Measurements from ENCODE around the gene AGAP5.

AGAP5 gene

GRCh38 chr10:73653195-73653594 lies 44.7 kb downstream of the AGAP5 start:
- ATAC-seq: no peak

- peak; percentile 42 to 44 for ATAC-seq
Measured at GRCh38 chr10:73650537-73651331, 47.2 kb downstream of the AGAP5 start.

GRCh38 chr10:73649876-73650536 lies 47.9 kb downstream of the AGAP5 start:
- no peak for ATAC-seq

- ATAC-seq: no peak
Measured at GRCh38 chr10:73648975-73649829, 48.7 kb downstream of the AGAP5 start.

- peak in 1 of 2 donors; percentile 26 for ATAC-seq
Measured at GRCh38 chr10:73647875-73648651, 49.8 kb downstream of the AGAP5 start.

GRCh38 chr10:73647211-73647874 lies 50.6 kb downstream of the AGAP5 start:
- peak; percentile 27 to 44 for ATAC-seq

- ATAC-seq: no peak
Measured at GRCh38 chr10:73646598-73647041, 51.3 kb downstream of the AGAP5 start.

- ATAC-seq: no peak
Measured at GRCh38 chr10:73645251-73645650, 52.7 kb downstream of the AGAP5 start.

GRCh38 chr10:73644767-73645166 lies 53.1 kb downstream of the AGAP5 start:
- ATAC-seq: no peak

- peak; percentile 62 to 72 for ATAC-seq
Measured at GRCh38 chr10:73644015-73644743, 53.7 kb downstream of the AGAP5 start.

- no peak for ATAC-seq
Measured at GRCh38 chr10:73643362-73643761, 54.5 kb downstream of the AGAP5 start.

GRCh38 chr10:73641328-73642060 lies 56.4 kb downstream of the AGAP5 start, which contains the start of gene MYOZ1:
Gene MYOZ1, minus strand, starts transcription at chr10:73641474. Its CDS starts 1,457 bp downstream, at chr10:73640017.
- no peak for ATAC-seq

- no peak for ATAC-seq
Measured at GRCh38 chr10:73639286-73639685, 58.6 kb downstream of the AGAP5 start.

- no peak for ATAC-seq
Measured at GRCh38 chr10:73635781-73636180, 62.1 kb downstream of the AGAP5 start.

- no peak for ATAC-seq
Measured at GRCh38 chr10:73634421-73634820, 63.5 kb downstream of the AGAP5 start.

GRCh38 chr10:73629165-73629564 lies 68.7 kb downstream of the AGAP5 start:
- ATAC-seq: no peak

GRCh38 chr10:73628405-73628804 lies 69.5 kb downstream of the AGAP5 start:
- ATAC-seq: no peak

GRCh38 chr10:73627300-73627699 lies 70.6 kb downstream of the AGAP5 start:
- no peak for ATAC-seq

- ATAC-seq: peak; percentile 99
Measured at GRCh38 chr10:73625884-73626752, 71.8 kb downstream of the AGAP5 start.

Data from activated CD4-positive, CD25-positive, alpha-beta regulatory T cell treated with anti-CD3 and anti-CD28 coated beads, Interleukin-2, amount 50 U/mL, for 24 hours (primary cell).